DOHH2 (cell line): ENCODE data around the gene GFRA1.
A peak's percentile ranks its signal among the peaks of the same experiment; 100 is the strongest.

Experiments used
- H3F3A ChIP-seq: fragments of 200-600 bp; sonication (generic), shearing (Covaris generic); 2 replicates; pipeline ENCODE4 v1.6.0; 2016; ENCODE audit warnings: antibody characterized with exemption, mild to moderate bottlenecking; ENCODE audit not compliant: control insufficient read depth, insufficient read depth
- H3K27ac ChIP-seq: fragments of 200-600 bp; sonication (generic); 2 replicates; pipeline ENCODE4 v1.5.1; 2014; ENCODE audit warnings: low read depth, mild to moderate bottlenecking, low read length, moderate library complexity
- H3K27me3 ChIP-seq: fragments of 200-600 bp; sonication (generic); 2 replicates; pipeline ENCODE4 v1.6.1; 2014; ENCODE audit warnings: mild to moderate bottlenecking, low read length, mixed read lengths; ENCODE audit not compliant: control insufficient read depth
- H3K36me3 ChIP-seq: fragments of 200-600 bp; sonication (generic); 2 replicates; pipeline ENCODE4 v1.6.1; 2014; ENCODE audit warnings: mild to moderate bottlenecking, low read length, moderate library complexity, mixed read lengths; ENCODE audit not compliant: control insufficient read depth
- H3K4me1 ChIP-seq: fragments of 200-600 bp; sonication (generic); 2 replicates; pipeline ENCODE4 v1.6.1; 2014; ENCODE audit warnings: mild to moderate bottlenecking, low read length, mixed read lengths; ENCODE audit not compliant: control insufficient read depth
- H3K4me2 ChIP-seq: fragments of 200-600 bp; sonication (generic); 2 replicates; pipeline ENCODE4 v1.6.0; 2014; ENCODE audit warnings: mild to moderate bottlenecking, low read length, moderate library complexity
- H3K4me3 ChIP-seq: fragments of 200-600 bp; sonication (generic); 2 replicates; pipeline ENCODE4 v1.5.1; 2014; ENCODE audit warnings: mild to moderate bottlenecking, low read length, mixed read lengths
- H3K79me2 ChIP-seq: fragments of 200-600 bp; sonication (generic); 2 replicates; pipeline ENCODE4 v1.6.1; 2014; ENCODE audit warnings: mild to moderate bottlenecking, low read length, mixed read lengths; ENCODE audit not compliant: control insufficient read depth
- H3K9me2 ChIP-seq: fragments of 200-600 bp; sonication (generic); replicated peaks from 2 replicates; pipeline ENCODE4 v1.6.1; 2014; ENCODE audit warnings: mild to moderate bottlenecking, low read length, mixed read lengths; ENCODE audit not compliant: control insufficient read depth
- H3K9me3 ChIP-seq: fragments of 200-600 bp; sonication (generic); 2 replicates; pipeline ENCODE4 v1.6.1; 2014; ENCODE audit warnings: antibody characterized with exemption, low read length, mixed read lengths; ENCODE audit not compliant: control insufficient read depth, insufficient read depth
- H4K20me1 ChIP-seq: fragments of 200-600 bp; sonication (generic); 2 replicates; pipeline ENCODE4 v1.6.0; 2014; ENCODE audit warnings: low read depth, mild to moderate bottlenecking, antibody characterized with exemption, low read length, moderate library complexity; ENCODE audit not compliant: control insufficient read depth, insufficient read depth
- CTCF ChIP-seq: fragments of 200-600 bp; sonication (generic); IDR thresholded peaks from one replicate; pipeline ENCODE4 v1.5.1; 2014; ENCODE audit warnings: antibody characterized with exemption, mild to moderate bottlenecking, low read depth, low read length; ENCODE audit not compliant: poor library complexity, severe bottlenecking
- EZH2phosphoT487 ChIP-seq: fragments of 200-600 bp; sonication (generic); IDR thresholded peaks from 2 replicates; pipeline ENCODE4 v1.6.1; 2017; ENCODE audit warnings: borderline replicate concordance, mild to moderate bottlenecking, antibody characterized with exemption, low read length, moderate library complexity, mixed read lengths

The GFRA1 gene

GRCh38 chr10:116287906-116288501, 15.0 kb upstream of the GFRA1 start:
- no peaks in the 10 kb centered on the region for H3K79me2 ChIP-seq
- no peaks in the 10 kb centered on the region for H4K20me1 ChIP-seq
- H3K4me2 ChIP-seq = no peak overlapping the region
- H3K4me1 ChIP-seq = no peaks in the 10 kb centered on the region
- H3K4me3 ChIP-seq = no peak overlapping the region
- H3K27ac ChIP-seq = no peak overlapping the region
- H3K36me3 ChIP-seq = no peaks in the 10 kb centered on the region
- peak; percentile 46 for TF ChIP-seq CTCF
- no peak for TF ChIP-seq EZH2phosphoT487
- H3K9me3 ChIP-seq = no peaks in the 10 kb centered on the region
- no peaks in the 10 kb centered on the region for H3K27me3 ChIP-seq
- no peaks in the 10 kb centered on the region for H3F3A ChIP-seq
- H3K9me2 ChIP-seq = no peaks in the 10 kb centered on the region

- no peak overlapping the region for H3K4me2 ChIP-seq
- H3F3A ChIP-seq = no peaks in the 10 kb centered on the region
- H3K27me3 ChIP-seq = no peaks in the 10 kb centered on the region
- H3K4me3 ChIP-seq = no peak overlapping the region
- H3K27ac ChIP-seq = no peak overlapping the region
- no peaks in the 10 kb centered on the region for H3K36me3 ChIP-seq
- H3K79me2 ChIP-seq = no peaks in the 10 kb centered on the region
- no peaks in the 10 kb centered on the region for H3K9me3 ChIP-seq
- TF ChIP-seq EZH2phosphoT487 (no peak), CTCF (no peak)
- H3K4me1 ChIP-seq = no peaks in the 10 kb centered on the region
- no peaks in the 10 kb centered on the region for H4K20me1 ChIP-seq
- H3K9me2 ChIP-seq = no peaks in the 10 kb centered on the region
Measured at GRCh38 chr10:116286626-116287200, 13.7 kb upstream of the GFRA1 start.

GRCh38 chr10:116281775-116282174, 8.8 kb upstream of the GFRA1 start:
- no peak overlapping the region for H3K27ac ChIP-seq
- no peaks in the 10 kb centered on the region for H3K9me3 ChIP-seq
- no peaks in the 10 kb centered on the region for H4K20me1 ChIP-seq
- no peaks in the 10 kb centered on the region for H3F3A ChIP-seq
- H3K9me2 ChIP-seq = no peaks in the 10 kb centered on the region
- TF ChIP-seq CTCF (no peak), EZH2phosphoT487 (no peak)
- H3K4me1 ChIP-seq = no peaks in the 10 kb centered on the region
- H3K27me3 ChIP-seq = no peaks in the 10 kb centered on the region
- no peaks in the 10 kb centered on the region for H3K36me3 ChIP-seq
- no peak overlapping the region for H3K4me2 ChIP-seq
- no peaks in the 10 kb centered on the region for H3K79me2 ChIP-seq
- no peak overlapping the region for H3K4me3 ChIP-seq
